Fibroblast of skin of abdomen (primary cell): ENCODE measurements around the gene URGCP.
A peak's percentile ranks its signal among the peaks of the same experiment; 100 is the strongest.
"Not testable (repeated sequence)": the region's sequence is repeated elsewhere in the genome, so short reads cannot be mapped to it uniquely, and the experiment has no call there.

Experiments used
- DNase-seq: peaks from one replicate; pipeline ENCODE4 v3.0.0-alpha.2; 2013

URGCP gene

DNA sequence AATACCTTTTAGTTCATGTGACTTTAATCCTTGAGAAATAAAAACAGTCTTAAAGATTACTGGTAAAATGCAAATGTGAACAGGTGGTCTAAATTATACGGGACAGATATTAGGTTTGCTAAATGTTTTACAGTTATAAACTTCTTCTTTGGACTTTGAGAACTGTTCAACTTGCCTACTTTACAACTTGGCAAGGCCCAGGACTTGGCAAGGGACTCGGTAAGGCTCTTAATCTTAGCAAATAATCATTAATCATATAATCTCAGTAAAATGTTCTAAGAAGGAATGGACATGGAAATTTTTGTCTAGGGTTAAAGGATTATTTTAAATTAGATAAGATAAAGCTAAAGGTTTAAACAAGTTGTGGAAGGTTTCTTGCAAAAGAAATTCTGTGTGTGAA is 15.0 kb upstream of the URGCP start:
- no peak for DNase-seq

DNA sequence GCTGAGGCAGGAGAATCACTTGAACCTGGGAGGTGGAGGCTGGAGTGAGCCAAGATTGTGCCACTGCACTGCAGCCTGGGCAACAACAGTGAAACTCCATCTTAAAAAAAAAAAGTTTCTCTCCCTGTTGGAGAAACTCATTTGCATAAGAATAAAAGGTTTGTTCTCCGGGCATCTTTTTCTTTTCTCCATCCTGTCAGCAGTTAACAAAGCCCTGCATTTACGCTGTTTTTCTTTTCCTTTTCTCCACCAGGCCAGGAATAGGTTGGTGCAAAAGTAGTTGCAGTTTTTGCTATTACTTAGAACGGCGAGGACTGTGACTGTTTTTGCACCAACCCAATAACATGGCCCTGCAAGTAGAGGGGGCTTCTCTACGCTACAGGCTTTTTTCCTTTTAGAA is 9.5 kb upstream of the URGCP start:
- no peak for DNase-seq

DNA sequence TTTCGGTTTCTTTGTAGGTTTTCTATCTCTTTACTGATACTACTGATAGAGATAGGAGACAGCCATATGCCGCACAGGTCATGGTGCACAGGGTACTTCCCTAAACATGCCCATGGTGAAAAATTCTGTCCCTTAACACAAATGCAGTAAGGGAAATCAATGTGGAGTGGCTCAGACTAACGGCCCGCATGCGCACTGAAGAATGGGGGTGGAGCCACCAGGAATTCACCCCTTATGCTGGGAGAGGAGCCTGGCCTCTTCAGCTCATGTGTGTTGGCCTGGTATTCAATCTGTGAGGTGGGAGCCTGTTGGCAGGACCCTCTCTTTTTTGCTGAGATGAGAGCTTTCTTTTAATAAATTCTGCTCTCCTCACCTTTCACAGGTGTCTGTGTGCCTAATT is 8.4 kb upstream of the URGCP start:
- no peak for DNase-seq

DNA sequence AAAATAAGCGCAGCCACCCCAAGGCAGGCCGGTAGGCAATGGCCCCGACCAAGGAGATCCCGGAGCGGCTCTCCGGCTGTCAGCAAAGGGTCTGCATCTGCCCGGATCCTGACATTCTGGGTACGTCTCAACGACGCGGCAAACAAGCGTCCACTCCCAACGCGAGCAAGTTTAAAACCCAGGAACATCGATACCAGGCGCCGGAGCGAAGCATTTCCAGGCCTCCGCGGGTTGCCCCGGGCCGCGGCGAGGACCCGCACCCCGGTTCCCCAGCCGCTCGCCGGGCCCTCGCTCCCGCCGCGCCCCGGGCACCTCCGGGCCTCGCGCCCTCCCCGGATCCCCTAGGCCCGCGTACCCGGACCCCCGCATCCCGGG is 453 bp downstream of the URGCP start:
- DNase-seq = peak; percentile 36

DNA sequence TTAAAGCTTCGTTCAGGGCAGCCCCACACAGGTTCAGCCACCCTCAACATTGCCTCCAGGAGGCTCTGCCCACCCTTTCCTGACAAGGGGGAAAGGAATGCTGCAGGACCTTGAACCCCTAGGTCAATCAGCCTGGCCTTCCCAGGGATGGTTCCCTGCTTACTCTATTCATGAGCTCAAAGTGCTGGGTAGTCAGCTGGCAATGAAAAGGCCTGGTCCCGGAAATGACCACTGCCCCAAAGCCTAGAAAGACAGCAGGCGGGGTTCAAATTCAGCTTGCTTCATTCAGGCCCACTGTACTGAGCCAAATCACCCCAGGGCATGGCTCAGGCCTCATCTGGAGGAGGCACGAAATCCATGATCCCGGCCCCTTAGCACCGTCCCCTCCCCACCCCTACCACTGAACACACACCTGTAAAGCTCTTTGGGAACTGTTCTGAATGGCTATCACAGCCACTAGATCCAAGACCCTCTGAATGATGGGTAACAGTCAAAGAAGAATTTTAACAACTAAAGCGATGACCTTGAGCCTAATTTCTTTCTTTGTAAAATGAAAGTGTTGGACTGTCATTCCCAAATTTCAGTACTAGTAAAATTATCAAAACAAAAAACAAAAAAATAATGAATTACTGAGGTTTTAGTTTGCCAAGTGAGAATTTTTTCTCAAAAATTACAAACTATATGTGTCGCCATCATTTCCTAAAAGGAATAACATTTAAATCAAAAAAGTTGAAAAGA is 1.0 kb downstream of the URGCP start:
- DNase-seq = no peak

DNA sequence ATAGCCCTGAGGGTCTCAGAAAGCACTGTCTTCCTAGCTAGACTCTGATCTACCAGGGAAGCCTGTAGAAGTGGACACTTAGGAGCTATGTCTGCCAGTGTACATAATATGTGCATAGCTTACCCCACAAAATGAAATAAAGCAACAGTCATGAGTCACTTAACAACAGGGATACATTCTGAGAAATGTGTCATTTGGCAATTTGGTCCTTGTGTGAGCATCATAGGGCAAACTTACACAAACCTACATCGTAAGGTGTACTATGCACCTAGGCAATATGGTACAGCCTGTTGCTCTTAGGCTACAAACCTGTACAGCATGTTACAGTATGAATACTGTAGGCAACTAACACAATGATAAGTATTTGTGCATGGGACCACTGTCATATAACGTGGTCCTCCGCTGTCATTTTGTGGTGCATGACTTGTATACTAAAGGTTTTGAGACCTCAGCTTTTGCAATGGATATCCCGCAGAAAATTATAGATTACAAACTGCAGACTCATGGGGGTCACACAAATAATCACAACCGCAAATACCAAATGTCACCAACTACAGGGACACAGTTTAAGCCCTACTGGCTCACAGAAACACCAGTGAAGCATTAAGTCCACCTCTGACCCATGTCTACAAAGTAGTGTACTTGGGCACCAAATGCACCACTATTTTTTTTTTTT is 1.7 kb downstream of the URGCP start:
- DNase-seq = peak; percentile 21

DNA sequence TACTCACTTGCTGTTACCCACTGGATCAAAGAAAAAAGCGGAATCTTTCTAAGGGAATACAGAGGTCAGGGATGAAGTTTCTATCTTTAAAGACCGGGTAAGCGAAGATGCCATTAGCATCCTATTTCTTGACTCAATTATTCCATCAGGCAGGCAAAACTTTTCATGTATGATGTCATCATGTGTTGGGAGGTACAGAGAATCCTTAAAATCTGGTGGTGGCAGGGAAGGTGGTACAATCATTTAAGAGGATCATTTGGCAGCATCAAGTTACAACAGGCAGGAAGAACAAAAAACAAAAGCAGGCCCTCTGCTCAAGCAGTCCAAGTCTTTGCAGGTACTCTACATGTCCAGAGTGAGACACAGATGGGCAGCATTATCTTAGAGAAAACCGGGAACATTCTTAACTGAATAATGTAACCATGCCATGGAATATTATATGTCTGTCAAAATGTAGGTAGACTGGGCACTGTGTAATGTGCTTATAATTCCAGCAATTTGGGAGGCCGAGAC is 3.8 kb downstream of the URGCP start:
- DNase-seq = no peak

DNA sequence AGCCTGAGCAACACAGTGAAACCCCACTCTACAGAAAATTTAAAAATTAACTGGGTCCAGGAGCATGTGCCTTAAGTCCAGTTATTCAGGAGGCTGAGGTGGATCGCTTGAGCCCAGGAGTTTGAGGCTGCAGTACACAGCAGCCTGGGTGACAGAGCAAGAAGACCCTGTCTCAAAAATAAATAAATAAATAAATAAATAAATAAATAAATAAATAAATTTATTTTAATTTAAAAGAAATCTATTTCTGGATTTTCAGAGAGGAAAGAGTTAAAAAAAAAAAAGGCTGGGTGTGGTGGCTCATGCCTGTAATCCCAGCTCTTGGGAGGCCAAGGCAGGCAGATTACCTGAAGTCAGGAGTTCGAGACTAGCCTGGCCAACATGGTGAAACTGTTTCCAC is 7.8 kb downstream of the URGCP start:
- DNase-seq = not testable (repeated sequence)

DNA sequence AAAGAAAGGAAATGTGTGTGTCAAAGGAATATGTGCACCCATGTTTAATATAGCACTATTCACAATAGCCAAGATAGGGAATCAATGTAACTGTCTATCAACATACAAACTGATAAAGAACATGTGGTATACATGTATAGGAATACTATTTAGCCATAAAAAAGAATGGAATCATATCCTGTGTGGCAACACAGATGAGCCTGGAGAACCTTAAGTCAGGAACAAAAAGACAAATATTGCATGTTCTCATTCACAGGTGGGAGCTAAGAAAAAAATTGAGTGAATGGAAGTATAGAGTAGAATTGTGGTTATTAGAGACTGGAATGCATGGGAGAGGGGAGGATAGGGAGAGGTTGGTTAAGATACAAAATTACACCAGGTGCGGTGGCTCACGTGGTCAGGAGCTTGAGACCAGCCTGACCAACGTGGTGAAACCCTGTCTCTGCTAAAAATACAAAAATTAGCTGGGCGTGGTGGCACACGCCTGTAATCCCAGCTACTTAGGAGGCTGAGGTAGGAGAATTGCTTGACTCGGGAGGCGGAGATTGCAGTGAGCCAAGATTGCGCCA is 10.5 kb downstream of the URGCP start:
- DNase-seq = no peak

DNA sequence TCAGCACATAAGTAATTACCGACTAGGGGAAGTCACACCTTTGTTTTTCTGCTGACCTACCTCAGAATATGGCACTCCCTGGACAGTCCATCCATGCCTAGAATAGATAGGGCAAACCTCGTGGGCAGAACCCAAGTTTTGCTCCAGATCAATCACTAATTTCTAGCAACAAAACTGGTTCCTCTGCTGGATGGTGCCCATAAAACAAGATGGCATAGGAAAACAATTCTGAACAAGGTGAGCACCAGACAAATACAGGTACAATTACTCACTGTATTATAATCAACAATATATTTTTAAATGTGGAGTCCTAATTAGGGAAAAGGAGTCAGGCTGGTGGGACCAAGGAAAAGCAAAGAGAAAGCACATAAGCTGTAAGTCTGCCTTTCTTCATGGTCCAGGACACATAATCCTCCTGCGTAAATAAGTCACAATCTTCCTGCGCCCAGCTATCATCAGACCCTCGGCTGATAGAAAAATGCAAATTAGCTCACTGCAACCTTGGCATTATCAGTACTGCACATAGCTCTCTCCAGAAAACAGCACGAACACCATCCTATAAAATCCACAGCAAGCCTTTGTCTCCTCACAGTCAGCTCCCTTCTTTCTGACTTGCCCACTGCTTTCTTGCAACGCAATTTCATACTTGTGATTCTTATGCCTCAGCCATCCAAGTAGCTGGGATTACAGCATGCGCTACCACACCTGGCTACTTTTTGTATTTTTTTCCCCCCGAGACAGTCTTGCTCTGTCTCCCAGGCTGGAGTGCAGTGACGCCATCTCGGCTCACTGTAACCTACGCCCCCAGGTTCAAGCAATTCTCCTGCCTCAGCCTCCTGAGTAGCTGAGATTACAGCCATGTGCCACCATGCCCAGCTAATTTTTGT is 15.1 kb downstream of the URGCP start:
- DNase-seq = no peak

DNA sequence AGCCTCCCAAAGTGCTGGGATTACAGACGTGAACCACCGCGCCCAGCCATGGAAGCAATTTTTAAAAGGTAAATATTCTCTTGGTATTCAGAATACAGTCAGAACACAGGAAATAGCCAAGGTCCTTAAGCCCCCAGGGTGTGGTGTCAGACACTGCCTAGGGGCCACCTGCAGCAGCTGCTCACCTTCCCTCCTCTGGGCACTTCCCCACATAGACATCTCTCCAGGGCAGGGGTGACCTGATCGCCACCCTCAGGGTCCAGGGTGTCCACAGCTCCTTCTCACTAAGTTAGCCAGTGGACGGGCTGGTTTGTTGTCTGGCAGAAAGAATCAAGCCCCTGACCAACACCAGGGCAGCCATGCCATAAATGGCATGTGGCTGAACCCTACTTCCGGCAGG is 15.9 kb downstream of the URGCP start:
- DNase-seq = no peak

DNA sequence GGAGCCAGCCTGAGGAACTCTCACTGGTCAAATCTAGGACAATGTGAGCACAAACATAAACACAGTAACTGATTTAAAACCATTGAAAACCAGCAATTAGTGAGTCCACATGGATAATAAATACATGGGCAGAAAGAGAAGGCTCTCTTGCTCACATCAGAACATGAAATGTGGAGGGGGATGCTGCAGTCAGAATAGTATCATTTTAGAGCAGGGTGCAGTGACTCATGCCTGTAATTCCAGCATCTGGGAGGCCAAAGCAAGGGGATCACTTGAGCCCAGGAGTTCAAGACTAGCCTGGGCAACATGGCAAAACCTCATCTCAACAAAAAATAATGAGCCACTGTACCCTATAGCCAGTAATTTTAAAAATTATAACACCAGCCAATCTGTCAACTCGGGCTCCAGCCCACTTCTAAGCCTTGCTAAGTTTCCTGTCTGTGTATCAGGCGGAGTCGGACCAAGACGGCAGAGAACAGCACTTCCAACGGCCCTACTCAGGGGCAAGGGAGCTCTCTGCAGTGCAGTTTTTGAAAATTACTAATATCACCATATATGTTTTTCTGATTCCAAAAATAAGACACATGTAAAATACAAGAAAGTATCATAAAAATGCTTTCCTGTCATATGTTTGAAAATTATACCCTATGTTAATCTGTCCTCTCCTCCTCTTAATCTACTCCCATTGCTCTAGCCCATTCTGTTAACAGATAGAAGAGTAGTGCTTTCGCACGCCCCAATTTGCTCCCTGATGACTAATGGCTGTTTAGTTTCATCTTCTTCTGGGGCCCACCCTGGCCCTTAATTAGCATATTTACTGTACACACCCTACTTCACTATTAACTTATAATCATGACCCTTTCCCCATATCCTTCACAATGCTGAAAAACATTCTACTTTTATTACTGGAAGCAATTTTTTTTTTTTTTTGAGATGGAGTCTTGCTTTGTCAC is 17.1 kb downstream of the URGCP start:
- peak; percentile 47 for DNase-seq

DNA sequence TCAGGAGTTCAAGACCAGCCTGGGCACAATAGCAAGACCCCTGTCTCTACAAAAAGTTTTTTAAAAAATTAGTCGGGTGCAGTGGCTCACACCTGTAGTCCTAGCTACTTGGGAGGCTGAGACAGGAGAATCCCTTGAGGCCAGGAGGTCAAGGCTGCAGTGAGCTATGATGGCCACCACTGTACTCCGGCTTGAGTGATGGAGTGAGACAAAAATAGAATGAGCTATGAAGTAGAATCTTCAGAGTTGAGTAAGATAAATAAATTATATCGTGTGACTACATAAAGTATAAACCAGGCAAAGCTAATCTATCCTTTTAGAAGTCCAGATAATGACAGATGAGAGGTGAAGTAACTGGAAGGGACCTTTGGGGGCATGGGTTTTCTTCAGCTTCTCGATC is 21.8 kb downstream of the URGCP start:
- no peak for DNase-seq

DNA sequence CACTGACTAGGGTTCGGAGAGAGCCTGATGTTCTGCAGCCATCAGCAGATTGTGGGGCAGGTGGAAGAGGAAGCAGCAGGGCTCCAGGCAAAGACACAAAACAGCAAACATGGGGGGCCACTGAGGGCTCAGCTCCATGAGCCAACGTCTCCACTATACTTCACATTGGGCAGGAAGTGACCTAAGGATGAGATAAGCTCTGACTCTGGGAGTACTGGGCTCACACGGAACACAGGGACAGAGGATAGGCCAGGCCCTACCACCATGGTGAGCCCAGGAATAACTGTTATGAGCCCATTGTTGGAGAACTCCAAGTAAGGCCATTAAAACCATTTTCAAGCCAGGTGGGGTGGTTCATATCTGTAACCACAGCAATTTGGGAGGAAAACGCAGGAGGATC is 22.2 kb downstream of the URGCP start:
- DNase-seq = no peak

DNA sequence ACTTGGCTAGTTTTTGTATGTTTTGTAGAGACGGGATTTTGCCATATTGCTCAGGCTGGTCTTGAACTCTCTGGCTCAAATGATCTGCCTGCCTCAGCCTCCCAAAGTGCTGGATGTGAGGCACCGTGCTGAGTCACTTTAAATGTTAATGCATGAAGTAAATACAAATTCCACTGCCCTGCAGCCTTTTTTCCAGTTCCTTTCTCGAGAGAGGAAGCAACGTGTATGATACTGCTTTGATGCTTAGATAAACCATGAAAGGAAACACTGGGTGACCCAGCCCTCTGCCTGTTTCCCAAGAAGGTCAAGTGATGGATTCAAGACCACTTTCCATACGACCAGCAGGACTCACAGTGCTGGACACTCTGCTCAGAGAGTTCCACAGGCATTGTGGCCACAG is 25.8 kb downstream of the URGCP start:
- DNase-seq = no peak

DNA sequence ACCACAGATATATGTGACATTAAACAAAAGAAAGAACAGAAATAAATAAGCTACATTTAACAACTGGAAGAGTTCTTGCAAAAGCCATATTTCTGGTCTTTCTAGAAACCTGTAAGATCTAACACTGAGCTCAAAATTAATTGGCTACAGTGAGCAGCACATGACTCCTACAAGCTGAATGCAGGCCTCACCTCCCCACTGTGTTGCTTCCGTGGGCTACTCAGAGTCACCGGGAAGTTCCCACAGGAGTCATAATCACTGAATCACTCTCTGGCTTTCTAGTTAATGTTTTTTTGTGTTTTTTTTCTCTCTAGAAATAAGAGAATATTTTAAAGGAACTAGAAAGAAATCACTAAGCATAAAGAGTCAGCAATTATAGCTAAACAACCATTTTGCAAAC is 26.9 kb downstream of the URGCP start:
- DNase-seq = peak; percentile 60

DNA sequence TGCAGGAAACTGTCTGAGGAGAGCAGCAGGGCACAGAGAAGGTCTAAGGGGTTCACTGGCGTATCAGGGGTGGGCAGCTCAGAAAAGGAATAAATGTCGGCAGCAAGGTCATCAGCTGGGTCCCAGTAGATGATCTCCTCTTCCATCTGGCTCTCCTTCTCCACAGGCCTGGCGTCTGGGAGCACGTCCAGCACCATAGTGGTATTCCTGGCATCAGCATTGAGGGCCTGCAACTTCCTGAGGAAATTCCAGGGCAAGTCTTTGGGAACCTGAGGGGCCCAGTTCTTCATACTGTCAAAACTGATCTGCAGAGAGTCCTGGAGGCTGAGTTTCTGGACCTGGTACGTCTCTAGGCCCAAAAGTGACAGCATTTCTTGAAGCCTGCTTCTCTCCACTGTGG is 27.5 kb downstream of the URGCP start:
- peak; percentile 34 for DNase-seq

DNA sequence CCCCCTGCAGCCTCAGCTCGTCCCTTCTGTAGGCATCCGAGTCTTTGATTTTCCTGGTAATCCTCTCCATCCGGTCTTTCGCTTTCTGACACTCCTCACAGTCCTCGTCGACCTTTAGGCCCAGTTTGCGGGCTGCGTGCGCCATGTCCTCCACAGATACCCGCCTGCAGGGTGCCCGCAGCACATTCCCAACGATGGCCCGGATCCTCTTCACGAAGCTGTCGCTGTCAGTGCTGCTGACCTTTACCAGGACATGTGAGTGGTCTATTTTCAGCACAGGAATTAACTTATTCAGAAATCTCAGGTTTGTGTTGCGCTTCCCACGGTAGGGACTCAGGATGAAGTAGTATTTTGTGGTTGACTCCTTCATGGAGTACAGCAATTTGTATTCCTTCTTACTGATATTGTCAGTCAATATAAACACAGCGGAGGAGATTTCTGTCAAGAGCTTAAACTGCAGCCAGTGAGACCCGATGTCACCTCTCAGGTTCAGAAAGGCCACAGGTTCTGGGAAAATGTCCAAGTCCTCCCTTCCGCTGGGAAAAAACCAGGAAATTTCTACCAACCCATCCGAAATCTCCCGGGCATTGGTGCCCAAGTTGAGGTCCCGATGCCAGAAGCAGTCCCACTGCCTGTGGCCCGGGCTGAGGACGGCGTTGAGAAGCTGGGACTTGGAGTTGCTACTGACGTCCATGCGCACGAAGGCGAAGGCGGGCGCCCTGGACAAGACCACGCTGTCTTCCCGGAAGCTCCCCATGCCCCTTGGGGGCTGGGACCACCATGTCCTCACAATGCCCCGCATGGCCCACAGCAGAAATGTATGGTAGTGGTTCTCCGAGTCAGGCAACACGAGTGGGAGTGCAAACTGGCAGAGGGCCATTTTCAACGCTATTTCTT is 28.2 kb downstream of the URGCP start:
- DNase-seq = no peak

DNA sequence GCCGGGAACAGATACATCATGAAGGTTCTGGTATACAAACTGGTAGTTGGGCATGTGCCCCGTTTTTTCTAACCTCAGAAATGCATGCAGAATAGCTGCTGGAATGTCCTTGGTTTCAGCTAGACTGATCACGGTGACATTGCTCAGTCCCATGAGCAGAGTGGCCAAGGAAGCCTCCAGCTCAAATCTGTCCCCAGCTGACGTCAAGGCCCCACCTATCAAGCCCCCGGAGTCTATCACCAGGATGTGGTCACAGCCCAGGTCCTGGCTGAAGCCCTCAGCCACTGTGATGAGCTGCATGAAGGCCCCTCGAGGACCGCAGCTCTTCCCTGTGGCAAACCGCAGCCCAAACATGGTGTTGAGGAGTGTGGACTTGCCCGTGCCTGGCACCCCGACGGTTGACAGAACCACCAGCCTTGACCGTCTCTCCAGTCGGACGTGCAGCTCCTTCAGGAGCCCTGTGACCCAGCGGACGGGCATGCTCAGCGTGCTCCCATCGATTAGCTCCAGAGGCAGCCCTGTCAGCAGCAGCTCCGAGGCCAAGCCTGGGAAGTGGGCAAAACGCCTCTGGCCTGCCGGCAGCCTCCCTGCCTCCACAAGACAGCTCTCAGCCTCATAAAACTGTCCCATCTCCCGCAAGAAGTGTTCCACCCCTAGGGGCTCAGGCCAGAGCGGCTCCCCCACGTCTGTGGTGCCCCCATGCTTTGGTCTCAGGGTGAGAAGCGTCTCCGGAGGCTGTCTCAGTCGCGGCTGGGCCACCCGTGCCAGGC is 29.2 kb downstream of the URGCP start:
- DNase-seq = no peak

DNA sequence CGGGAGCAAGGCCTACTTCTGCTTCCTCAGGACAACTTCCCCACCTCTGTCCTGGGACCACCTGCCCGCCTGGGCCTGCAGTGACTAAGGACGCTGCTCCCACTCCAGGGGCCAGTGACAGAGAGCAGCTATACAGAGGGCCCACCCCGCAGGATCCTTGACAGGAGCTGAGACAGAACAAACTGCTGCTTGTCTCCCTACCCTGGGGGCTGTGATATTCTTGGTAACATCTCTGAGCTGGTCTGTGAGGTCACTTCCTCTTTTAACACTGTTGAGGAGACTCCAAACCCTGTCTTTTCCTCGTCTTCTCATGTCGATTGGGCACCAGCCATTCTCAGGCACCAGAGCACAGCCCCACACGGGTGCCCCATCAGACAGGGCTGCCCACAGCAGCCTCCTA is 30.2 kb downstream of the URGCP start:
- no peak for DNase-seq
